SW 1271 (cell line): ENCODE data around the gene FTO.

Source experiments
- DNase-seq, 2 experiments: peaks; one replicate each; lab custom pipeline; 2025; lab: John Stamatoyannopoulos, UW

The FTO gene

GRCh38 chr16:54055864-54056263 is 351.9 kb downstream of the FTO start:
- DNase-seq: no peak

- DNase-seq: no peak
Observed at GRCh38 chr16:54056921-54057320, 353.0 kb downstream of the FTO start.

GRCh38 chr16:54059319-54059718 is 355.4 kb downstream of the FTO start:
- no peak for DNase-seq

- DNase-seq: no peak
Observed at GRCh38 chr16:54060599-54061421, 356.9 kb downstream of the FTO start.

GRCh38 chr16:54061454-54061853 is 357.5 kb downstream of the FTO start:
- DNase-seq: no peak

GRCh38 chr16:54062361-54063278 is 358.7 kb downstream of the FTO start:
- DNase-seq: no peak

- no peak for DNase-seq
Observed at GRCh38 chr16:54063279-54063773, 359.4 kb downstream of the FTO start.

GRCh38 chr16:54066451-54067105 is 362.6 kb downstream of the FTO start:
- no peak for DNase-seq

GRCh38 chr16:54067322-54068065 is 363.5 kb downstream of the FTO start:
- DNase-seq: no peak

- DNase-seq: no peak
Observed at GRCh38 chr16:54068212-54068611, 364.3 kb downstream of the FTO start.

- no peak for DNase-seq
Observed at GRCh38 chr16:54069601-54070239, 365.8 kb downstream of the FTO start.

- DNase-seq: no peak
Observed at GRCh38 chr16:54070789-54071343, 366.9 kb downstream of the FTO start.

GRCh38 chr16:54071514-54071913 is 367.6 kb downstream of the FTO start:
- DNase-seq: no peak

GRCh38 chr16:54072237-54072636 is 368.3 kb downstream of the FTO start:
- DNase-seq: no peak

- no peak for DNase-seq
Observed at GRCh38 chr16:54073356-54073755, 369.4 kb downstream of the FTO start.

- no peak for DNase-seq
Observed at GRCh38 chr16:54075446-54075845, 371.5 kb downstream of the FTO start.

- DNase-seq: no peak
Observed at GRCh38 chr16:54076006-54076504, 372.1 kb downstream of the FTO start.

GRCh38 chr16:54077050-54077821 is 373.3 kb downstream of the FTO start:
- DNase-seq: peak in 1 of 2 experiments; percentile 6

- DNase-seq: no peak
Observed at GRCh38 chr16:54080524-54081008, 376.6 kb downstream of the FTO start.

- no peak for DNase-seq
Observed at GRCh38 chr16:54086791-54087190, 382.8 kb downstream of the FTO start.
